Right cardiac atrium (tissue), 5 donors: ENCODE data around the gene SPATS2. TPM values are rescaled to one million over a fixed set of nuclear protein-coding genes. Genes with fewer than 3 reads are reported as not detected.

Experiments
- ATAC-seq, 2 donors: fragments of 200-7000 bp; cut with Tn5 transposase; one replicate each; pipeline versions ENCODE4 v1.8.0 to v1.9.1; 2020; ENCODE audit warnings: moderate library complexity in 2 of 2, mild to moderate bottlenecking in 1 of 2
- DNase-seq, 3 donors: peaks; one replicate each; pipeline ENCODE4 v3.0.0-alpha.2; 2020
- H3K27ac ChIP-seq: one replicate; pipeline ENCODE4 v1.5.1; 2013; ENCODE audit warnings: mild to moderate bottlenecking, low read length, control low read depth, moderate library complexity
- H3K27me3 ChIP-seq: one replicate; pipeline ENCODE4 v1.6.1; 2013; ENCODE audit not compliant: control insufficient read depth, insufficient read depth
- H3K4me1 ChIP-seq: one replicate; pipeline ENCODE4 v1.6.1; 2013; ENCODE audit warnings: low read length; ENCODE audit not compliant: control insufficient read depth, insufficient read depth
- H3K4me3 ChIP-seq: one replicate; pipeline ENCODE4 v1.5.1; 2013; ENCODE audit warnings: low read length, control low read depth
- H3K9me3 ChIP-seq: one replicate; pipeline ENCODE4 v1.6.1; 2013; ENCODE audit warnings: low read length; ENCODE audit not compliant: control insufficient read depth
- WGBS: extraction: QIAGEN DNeasy Blood & Tissue Kit; methylation state at CpG from one replicate; pipeline ENCODE4 v1.1.7; 2013; 5-methylcytosine and 5-hydroxymethylcytosine counted together
- intact Hi-C, 4 donors: fragments of 100-400 bp; cut with DNase I; formaldehyde crosslinking; loops; one replicate each; pipeline versions ENCODE4 v1.11.0 to v1.14.0; 2022 to 2023
- polyA plus RNA-seq: library from polyadenylated mRNA; stranded (reverse); fragments of 200-250 nt; gene quantifications from one replicate; pipeline ENCODE4 v1.2.3, GENCODE V29; 2013
- total RNA-seq, 4 donors: library from RNA; stranded (reverse); fragmentation: NEBNext Ultra II Directional; extraction: Animal tissue kit (Norgen Biotek cat#: 25700); gene quantifications; one replicate each; pipeline ENCODE4 v1.2.1, GENCODE V29; 2021
- donor health status: healthy with polysubstance abuse.
- donor health status: DM: no; HTN: yes; CAD: no.
- donor health status: DM: no; HTN: no; CAD: no.
- donor health status: DM: no; HTN: yes; CAD: no; lungs with severe emphysema.
- donor health status: DM: yes; HTN: yes; CAD: no.

Gene SPATS2
- total and polyA plus RNA-seq, 5 donors: 5.5 to 10.3 (median 9.0) TPM

DNA sequence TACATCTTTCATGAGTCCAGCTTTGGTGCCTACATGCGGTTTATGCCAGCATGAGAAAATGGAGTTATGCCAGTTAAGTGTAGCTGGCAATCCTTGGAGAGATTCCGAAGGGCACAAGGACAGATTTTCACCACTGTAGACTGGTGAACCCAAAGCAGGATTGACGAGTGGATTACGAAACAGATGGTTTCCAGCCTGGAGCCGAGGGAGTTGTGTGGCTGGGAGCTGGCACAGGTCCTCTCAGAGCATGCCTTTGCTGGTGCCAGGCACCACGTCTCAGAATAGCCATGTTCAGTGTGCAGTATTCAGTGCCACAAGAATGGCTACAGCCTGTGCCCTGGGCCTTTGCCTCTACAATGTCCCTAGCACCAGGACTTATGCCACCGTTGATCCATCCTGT is 184.8 kb downstream of the SPATS2 start:
- Histone ChIP-seq H3K27me3 (no peaks in the 10 kb centered on the region), H3K4me1 (peaks cover 4% of the 10 kb centered on the region), H3K9me3 (no peaks in the 10 kb centered on the region), H3K4me3 (no peak overlapping the region), H3K27ac (peak overlapping the region; percentile 16)
- DNase-seq: peak in 1 of 3 donors; percentile 60
- ATAC-seq: peak; percentile 16 to 32
- WGBS: 60% methylated on average over 7 of the region's 7 CpGs
- intact Hi-C loops: no loop called here

GRCh38 chr12:49552425-49552824 is 185.2 kb downstream of the SPATS2 start:
- no peak for ATAC-seq
- intact Hi-C loops: no loop called here

DNA sequence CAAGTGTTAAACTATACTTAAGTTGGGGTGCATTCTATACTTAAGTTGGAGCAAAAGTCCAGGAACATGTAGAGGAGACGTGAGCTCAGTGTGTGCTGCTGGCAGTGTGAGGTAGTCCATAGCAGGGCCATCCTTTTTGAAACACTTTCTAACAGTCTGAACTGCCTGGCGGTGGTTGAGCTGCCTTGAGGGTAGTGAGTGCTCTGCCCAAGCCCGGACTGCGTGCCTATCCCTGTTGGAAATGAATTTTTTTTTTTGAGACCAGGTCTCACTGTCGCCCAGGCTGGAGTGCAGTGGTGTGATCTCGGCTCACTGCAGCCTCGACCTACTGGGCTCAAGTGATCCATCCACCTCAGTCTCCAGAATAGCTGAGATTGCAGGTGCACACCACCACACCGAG is 185.6 kb downstream of the SPATS2 start:
- no peak overlapping the region for H3K4me3 ChIP-seq
- WGBS: 76% methylated on average over 8 of the region's 8 CpGs
- intact Hi-C loops: no loop called here
- no peak overlapping the region for H3K27ac ChIP-seq
- H3K27me3 ChIP-seq: no peaks in the 10 kb centered on the region
- ATAC-seq (no peak), DNase-seq (no peak)
- H3K9me3 ChIP-seq: no peaks in the 10 kb centered on the region
- peaks cover 4% of the 10 kb centered on the region for H3K4me1 ChIP-seq

More at GRCh38 chr12:49552425-49552824, 185.2 kb downstream of the SPATS2 start:
- Histone ChIP-seq H3K27ac (peak overlapping the region; percentile 16), H3K9me3 (no peaks in the 10 kb centered on the region), H3K4me1 (peaks cover 4% of the 10 kb centered on the region), H3K4me3 (no peak overlapping the region), H3K27me3 (no peaks in the 10 kb centered on the region)
- 47% methylated on average over 9 of the region's 9 CpGs for WGBS
- DNase-seq: no peak

GRCh38 chr12:49553512-49554088 is 186.3 kb downstream of the SPATS2 start:
- no peak overlapping the region for H3K4me3 ChIP-seq
- DNase-seq: no peak
- no peaks in the 10 kb centered on the region for H3K27me3 ChIP-seq
- no peak for ATAC-seq
- H3K4me1 ChIP-seq: peaks cover 2% of the 10 kb centered on the region
- no peaks in the 10 kb centered on the region for H3K9me3 ChIP-seq
- H3K27ac ChIP-seq: no peak overlapping the region
- intact Hi-C loops: no loop called here
- WGBS: 61% methylated on average over 2 of the region's 2 CpGs

DNA sequence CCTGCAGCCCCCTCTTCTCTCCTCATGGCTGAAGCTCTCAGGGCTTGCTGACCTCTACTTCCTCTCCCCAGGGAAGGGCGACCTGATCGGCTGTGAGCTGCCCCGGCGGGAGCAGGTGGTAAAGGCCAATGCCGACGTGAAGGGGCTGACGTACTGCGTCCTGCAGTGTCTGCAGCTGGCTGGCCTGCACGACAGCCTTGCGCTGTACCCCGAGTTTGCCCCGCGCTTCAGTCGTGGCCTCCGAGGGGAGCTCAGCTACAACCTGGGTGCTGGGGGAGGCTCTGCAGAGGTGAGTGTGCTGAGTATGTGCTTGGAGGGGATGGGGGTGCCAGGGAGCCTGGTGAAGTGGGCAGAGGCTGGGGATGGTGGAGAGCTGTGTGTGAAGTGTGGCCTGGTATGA is 187.0 kb downstream of the SPATS2 start:
- Histone ChIP-seq H3K9me3 (no peaks in the 10 kb centered on the region), H3K4me1 (no peaks in the 10 kb centered on the region), H3K27ac (no peak overlapping the region), H3K4me3 (no peak overlapping the region), H3K27me3 (no peaks in the 10 kb centered on the region)
- intact Hi-C loops: no loop called here
- DNase-seq (no peak), ATAC-seq (no peak)
- WGBS: 69% methylated on average over 15 of the region's 15 CpGs

- H3K9me3 ChIP-seq: no peaks in the 10 kb centered on the region
- H3K27ac ChIP-seq: no peak overlapping the region
- no peak for ATAC-seq
- intact Hi-C loops: no loop called here
- no peak overlapping the region for H3K4me3 ChIP-seq
- peak in 1 of 3 donors; percentile 41 for DNase-seq
- no peaks in the 10 kb centered on the region for H3K27me3 ChIP-seq
- 83% methylated on average over 18 of the region's 18 CpGs for WGBS
- no peaks in the 10 kb centered on the region for H3K4me1 ChIP-seq
Measured at GRCh38 chr12:49555631-49556390, 188.5 kb downstream of the SPATS2 start.

DNA sequence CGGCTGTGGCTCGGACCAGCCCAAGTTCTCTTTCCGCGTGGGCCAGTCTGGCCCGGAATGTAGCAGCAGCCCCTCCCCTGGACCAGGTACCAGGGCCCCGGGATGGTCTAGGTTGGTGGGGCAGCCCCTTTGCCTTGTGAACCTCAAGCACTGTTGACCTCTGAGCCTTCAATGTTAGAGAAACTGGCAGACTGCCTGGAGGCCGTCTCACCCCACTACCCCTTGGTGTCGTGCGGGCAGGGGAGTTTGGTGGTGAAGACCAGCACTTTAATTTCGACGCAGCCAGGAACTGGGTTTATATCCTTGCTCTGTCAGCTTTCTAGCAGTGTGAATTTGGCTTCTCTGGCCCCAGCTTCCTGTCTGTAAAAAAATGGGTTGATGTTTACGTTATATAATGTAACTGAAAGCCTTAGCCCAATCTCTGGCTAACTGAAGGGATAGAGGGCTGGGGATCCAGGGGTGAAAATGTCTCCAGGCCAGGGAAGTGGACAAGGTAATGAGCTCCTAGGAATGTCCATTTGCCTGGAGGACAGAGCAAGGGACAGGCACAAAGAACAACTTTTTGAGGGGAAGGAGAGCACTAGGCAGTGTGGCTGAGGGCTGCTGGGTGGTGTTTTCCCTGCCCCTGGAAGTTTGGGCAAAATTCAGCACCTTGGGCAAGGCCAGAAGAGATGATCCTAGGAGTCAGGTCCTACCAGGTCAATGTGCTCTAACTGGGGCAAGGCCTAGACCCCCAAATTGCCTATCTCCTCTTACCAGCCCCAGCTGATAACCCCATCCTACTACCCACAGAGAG is 189.3 kb downstream of the SPATS2 start:
- DNase-seq (no peak), ATAC-seq (no peak)
- intact Hi-C loops: no loop called here
- H3K27ac ChIP-seq: no peak overlapping the region
- H3K9me3 ChIP-seq: no peaks in the 10 kb centered on the region
- no peaks in the 10 kb centered on the region for H3K27me3 ChIP-seq
- WGBS: 72% methylated on average over 12 of the region's 12 CpGs
- H3K4me1 ChIP-seq: no peaks in the 10 kb centered on the region
- no peak overlapping the region for H3K4me3 ChIP-seq

DNA sequence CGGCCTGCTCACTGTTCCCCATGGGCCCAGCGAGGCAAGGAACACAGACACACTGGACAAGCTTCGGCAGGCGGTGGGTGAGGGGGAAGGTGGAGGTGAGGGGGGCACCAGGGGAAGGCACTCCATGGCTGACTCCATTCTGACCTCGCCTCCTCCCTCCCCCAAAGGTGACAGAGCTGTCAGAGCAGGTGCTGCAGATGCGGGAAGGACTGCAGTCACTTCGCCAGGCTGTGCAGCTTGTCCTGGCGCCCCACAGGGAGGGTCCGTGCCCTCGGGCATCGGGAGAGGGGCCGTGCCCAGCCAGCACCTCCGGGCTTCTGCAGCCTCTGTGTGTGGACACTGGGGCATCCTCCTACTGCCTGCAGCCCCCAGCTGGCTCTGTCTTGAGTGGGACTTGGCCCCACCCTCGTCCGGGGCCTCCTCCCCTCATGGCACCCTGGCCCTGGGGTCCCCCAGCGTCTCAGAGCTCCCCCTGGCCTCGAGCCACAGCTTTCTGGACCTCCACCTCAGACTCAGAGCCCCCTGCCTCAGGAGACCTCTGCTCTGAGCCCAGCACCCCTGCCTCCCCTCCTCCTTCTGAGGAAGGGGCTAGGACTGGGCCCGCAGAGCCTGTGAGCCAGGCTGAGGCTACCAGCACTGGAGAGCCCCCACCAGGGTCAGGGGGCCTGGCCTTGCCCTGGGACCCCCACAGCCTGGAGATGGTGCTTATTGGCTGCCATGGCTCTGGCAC is 190.1 kb downstream of the SPATS2 start:
- intact Hi-C loops: no loop called here
- Histone ChIP-seq H3K4me1 (no peaks in the 10 kb centered on the region), H3K9me3 (no peaks in the 10 kb centered on the region), H3K4me3 (no peak overlapping the region), H3K27ac (no peak overlapping the region), H3K27me3 (no peaks in the 10 kb centered on the region)
- WGBS: 85% methylated on average over 18 of the region's 18 CpGs
- ATAC-seq (peak in 1 of 2 donors; percentile 10), DNase-seq (peak in 1 of 3 donors; percentile 18)

- peak in 1 of 3 donors; percentile 42 for DNase-seq
- Histone ChIP-seq H3K27me3 (no peaks in the 10 kb centered on the region), H3K27ac (no peak overlapping the region), H3K4me3 (no peak overlapping the region), H3K9me3 (no peaks in the 10 kb centered on the region), H3K4me1 (no peaks in the 10 kb centered on the region)
- 73% methylated on average over 7 of the region's 7 CpGs for WGBS
- ATAC-seq: no peak
- intact Hi-C loops: no loop called here
Measured at GRCh38 chr12:49557917-49558215, 190.6 kb downstream of the SPATS2 start.

- intact Hi-C loops: no loop called here
- peak in 1 of 3 donors; percentile 48 for DNase-seq
- H3K27me3 ChIP-seq: no peaks in the 10 kb centered on the region
- WGBS: 85% methylated on average over 13 of the region's 13 CpGs
- H3K9me3 ChIP-seq: no peaks in the 10 kb centered on the region
- H3K4me1 ChIP-seq: no peaks in the 10 kb centered on the region
- H3K4me3 ChIP-seq: no peak overlapping the region
- no peak overlapping the region for H3K27ac ChIP-seq
- no peak for ATAC-seq
Measured at GRCh38 chr12:49558526-49558925, 191.3 kb downstream of the SPATS2 start.
